Endometrial microvascular endothelial cells (primary cell): ENCODE data around the gene SLAMF6. TPM values are rescaled to one million over a fixed set of nuclear protein-coding genes. Genes with fewer than 3 reads are reported as not detected.
"Not testable (repeated sequence)": the region's sequence is repeated elsewhere in the genome, so short reads cannot be mapped to it uniquely, and the experiment has no call there.

Experiments used
- in situ Hi-C: cut with HindIII; loops from 2 replicates; pipeline ENCODE4 v1.10.0; 2017; ENCODE audit warnings: low sequenced_read_pairs, low pct_unique_long_range_greater_than_20kb; ENCODE audit errors: inconsistent ontology term
- total RNA-seq: library from RNA; depleted of rRNA; stranded (reverse); fragments of >200 nt; gene quantifications from one replicate; pipeline ENCODE4 v1.2.3, GENCODE V29; 2015; ENCODE audit errors: inconsistent ontology term

The SLAMF6 gene
- total RNA-seq: not detected

DNA sequence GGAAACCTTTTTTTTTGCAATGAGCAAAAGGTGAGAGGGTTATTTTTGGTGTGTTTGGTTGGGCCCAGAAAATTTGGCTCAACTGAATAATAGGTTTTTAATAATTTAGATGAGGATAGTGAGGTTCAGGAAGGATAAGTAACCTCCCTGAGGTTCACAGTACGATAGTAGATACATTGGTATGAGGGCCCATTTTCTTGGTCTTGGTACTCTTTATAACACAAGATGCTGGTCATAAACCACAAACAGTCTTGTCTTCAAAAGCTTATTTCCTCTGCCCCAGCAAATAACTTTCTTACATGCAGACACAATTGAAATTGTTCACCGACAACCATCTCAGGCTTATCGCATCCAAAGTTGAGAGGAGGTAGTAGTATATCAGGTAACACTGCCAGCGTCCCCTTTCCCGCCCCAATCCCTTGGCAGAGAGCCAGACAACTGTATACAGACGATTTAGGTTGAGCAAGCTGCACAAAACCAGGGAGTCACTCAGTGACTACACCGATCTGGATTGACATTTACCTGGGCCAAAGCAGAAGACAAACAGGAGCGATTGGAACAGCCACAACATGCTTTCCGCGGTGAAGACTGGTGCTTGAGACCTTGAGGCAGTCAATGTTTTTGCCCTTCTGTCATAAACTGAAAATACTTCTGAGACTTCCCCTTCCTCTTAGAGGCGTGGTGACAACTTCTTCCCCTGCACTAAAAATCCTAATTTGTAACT lies at the start of gene SLAMF6:
TSS of gene SLAMF6 (minus strand) at position 634 of the 724 bp plus-strand sequence. CDS start at position 571, 63 bp downstream.
- in situ Hi-C loops: no loop called here

GRCh38 chr1:160570840-160571239 lies 47.8 kb upstream of the SLAMF6 start:
- in situ Hi-C loops: no loop called here

DNA sequence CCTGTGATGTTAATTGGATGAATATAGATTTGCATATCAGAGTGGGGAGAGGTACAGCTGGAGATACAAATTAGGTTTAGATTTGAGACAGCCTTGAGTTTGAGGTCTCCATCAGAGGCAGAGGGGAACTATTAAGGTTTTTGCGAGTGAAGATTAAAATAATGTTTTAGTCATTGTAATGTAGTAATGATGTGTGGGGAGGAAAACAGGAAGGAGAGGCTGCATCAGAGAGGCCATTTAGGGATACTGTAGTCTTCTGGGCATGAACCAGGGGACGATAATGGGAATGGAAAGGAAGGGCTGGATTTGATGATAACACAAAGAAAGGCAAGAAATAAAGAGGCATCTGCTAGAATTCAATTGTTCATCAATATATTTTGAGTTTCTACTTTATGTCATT lies 46.8 kb upstream of the SLAMF6 start:
- in situ Hi-C loops: no loop called here

DNA sequence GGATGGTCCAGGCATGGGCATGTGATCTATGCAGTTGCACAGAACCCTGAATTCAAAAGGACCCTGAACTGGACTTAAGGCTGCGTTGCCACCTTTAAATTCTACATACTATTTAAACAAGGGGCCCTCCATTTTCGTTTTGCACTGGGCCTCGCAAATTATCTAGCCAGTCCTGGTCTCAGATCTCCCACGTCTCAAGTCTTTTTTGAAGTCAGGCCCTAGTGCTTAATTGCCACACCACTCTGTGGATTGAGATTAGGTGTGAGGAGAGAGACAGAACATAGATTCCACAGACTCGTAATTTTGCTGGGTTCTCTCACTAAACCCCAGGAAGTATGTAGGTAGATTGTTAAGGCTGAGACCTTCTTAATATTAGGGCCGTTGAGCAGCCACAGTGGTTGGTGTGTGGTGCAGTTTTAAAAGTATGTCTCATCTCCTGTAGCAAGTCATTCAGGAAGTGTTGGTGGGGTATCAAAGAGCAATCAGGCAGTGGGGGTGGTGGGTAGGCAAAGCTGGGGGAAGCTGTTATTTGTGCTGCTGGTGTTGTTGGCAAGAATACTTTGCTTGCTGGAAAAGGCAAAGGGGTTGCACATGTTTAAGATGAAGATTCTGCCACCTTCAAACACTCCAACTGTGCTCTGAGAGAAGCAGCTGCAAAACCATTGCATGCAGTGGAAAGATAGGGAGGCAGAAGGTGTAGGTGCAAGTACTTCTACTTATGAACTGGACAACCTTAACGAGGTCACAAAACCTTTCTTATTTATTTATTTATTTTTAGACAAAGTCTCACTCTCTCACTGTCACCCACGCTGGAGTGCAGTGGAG lies 45.0 kb upstream of the SLAMF6 start:
- in situ Hi-C loops: no loop called here

DNA sequence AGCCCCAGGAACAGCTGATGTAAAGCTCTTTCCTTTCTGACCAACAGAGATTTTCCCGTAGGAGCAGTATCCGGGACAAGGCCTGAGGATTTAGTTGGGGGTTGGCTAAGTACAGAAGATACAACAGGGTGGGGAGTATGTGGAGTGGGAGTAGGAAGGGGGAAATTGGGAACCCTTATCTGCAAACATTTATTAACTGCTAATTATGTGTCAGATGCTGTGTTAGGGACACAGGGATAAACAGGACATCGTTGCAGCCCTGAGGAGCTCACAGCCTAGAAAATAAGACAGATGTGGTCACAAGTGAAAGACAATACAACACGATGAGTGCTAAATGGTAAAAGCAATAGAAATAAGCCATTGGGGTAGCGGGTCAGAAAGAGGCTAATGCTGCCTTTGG lies 44.3 kb upstream of the SLAMF6 start:
- in situ Hi-C loops: no loop called here

- in situ Hi-C loops: no loop called here
Observed at GRCh38 chr1:160565564-160565963, 42.5 kb upstream of the SLAMF6 start.

GRCh38 chr1:160563230-160563629 lies 40.2 kb upstream of the SLAMF6 start:
- in situ Hi-C loops: not testable (repeated sequence)

DNA sequence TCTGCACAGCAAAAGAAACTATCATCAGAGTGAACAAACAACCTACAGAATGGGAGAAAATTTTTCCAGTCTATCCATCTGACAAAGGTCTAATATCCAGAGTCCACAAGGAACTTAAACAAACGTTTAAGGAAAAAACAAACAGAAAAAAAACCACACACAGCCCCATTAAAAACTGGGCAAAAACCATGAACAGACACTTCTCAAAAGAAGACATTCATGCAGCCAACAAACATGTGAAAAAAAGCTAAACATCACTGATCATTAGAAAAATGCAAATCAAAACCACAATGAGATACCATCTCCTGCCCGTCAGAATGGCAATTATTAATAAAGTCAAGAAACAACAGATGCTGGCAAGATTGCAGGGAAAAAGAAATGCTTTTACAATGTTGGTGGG lies 39.7 kb upstream of the SLAMF6 start:
- in situ Hi-C loops: not testable (repeated sequence)

DNA sequence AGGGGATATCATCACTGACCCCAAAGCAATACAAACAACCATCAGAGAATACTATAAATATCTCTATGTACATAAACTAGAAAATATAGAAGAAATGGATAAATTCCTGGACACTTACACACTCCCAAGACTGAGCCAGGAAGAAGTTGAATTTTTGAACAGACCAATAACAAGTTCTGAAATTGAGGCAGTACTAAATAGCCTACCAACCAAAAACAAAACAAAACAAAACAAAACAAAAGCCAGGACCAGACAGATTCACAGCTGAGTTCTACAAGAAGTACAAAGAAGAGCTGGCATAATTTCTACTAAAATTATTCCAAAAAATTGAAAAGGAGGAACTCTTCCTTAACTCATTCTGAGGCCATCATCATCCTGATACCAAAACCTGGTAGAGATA lies 37.8 kb upstream of the SLAMF6 start:
- in situ Hi-C loops: no loop called here

DNA sequence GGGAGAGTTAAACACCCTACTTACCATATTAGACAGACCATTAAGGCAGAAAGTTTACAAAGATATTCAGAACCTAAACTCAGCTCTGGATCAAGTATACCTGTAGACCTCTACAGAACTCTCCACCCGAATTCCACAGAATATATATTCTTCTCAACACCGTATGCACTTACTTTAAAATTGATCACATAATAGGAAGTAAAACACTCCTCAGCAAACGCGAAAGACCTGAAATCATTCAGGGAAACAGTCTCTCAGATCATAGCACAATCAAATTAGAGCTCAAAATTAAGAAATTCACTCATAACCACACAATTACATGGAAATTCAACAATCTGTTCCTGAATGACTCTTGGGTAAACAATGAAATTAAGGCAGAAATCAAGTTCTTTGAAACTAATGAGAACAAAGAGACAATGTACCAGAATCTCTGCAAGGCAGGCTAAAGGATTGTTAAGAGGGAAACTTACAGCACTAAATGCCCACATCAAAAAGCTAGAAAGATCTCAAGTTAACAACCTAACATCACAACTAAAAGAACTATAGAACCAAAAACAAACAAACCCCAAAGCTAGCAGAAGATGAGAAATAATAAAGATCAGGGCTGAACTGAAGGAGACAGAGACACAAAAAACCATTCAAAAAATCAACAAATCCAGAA lies 37.1 kb upstream of the SLAMF6 start:
- in situ Hi-C loops: no loop called here

DNA sequence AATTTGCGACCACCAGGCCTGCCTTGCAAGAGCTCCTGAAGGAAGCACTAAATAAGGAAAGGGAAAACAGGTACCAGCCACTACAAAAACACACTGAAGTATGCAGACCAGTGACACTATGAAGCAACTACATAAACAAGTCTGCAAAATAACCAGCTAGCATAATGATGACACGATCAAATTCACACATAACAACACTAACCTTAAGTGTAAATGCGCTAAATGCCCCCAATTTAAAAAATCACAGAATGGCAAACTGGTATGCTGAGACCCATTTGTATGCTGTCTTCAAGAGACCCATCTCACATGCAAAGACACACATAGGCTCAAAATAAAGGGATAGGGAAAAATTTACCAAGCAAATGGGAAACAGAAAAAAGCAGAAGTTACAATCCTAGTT lies 36.4 kb upstream of the SLAMF6 start:
- in situ Hi-C loops: not testable (repeated sequence)

GRCh38 chr1:160558660-160559380 lies 35.8 kb upstream of the SLAMF6 start:
- in situ Hi-C loops: no loop called here

GRCh38 chr1:160553778-160554177 lies 30.7 kb upstream of the SLAMF6 start:
- in situ Hi-C loops: no loop called here

DNA sequence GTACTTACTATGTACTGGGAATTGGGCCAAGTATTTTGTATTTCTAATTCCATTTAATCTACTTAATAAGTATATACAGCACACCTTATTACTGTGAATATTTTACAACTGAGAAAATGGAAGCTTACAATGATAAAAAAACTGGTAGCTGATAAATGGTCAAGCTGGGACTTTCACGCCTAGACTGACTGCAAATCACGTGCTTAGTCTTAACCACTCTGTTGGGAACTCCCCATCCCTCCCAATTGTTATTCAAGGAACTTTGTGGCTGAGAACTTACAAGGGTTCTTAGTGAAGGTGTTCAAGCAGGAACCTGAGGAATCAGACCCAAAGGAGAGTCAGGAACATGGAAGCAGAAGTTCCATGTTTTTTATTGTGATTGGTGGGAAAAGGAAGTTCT lies 29.4 kb upstream of the SLAMF6 start:
- in situ Hi-C loops: no loop called here

DNA sequence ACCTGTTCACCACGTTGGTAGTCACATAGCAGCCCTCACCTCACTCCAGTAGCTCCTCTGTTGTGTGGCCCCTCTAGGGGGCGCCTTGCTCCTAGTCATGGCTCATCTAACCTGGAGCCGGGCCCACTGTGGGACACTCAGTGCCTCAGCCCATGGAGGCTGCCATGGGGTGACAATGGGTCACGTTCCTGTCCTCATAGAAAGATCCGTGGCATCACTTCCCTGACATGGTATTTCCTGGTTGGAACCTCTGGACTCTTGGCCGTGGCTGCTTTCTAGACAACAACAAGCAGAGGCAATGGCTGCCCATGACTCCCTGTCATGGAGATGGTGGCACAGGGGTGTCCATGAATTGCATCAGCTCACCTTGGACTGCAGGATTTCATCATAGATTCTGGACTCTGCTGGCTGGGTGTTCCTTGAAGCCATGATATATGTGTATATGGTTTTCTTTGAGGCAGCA lies 27.5 kb upstream of the SLAMF6 start:
- in situ Hi-C loops: no loop called here

GRCh38 chr1:160549665-160550006 lies 26.6 kb upstream of the SLAMF6 start:
- in situ Hi-C loops: no loop called here

- in situ Hi-C loops: no loop called here
Observed at GRCh38 chr1:160548960-160549664, 26.1 kb upstream of the SLAMF6 start.

DNA sequence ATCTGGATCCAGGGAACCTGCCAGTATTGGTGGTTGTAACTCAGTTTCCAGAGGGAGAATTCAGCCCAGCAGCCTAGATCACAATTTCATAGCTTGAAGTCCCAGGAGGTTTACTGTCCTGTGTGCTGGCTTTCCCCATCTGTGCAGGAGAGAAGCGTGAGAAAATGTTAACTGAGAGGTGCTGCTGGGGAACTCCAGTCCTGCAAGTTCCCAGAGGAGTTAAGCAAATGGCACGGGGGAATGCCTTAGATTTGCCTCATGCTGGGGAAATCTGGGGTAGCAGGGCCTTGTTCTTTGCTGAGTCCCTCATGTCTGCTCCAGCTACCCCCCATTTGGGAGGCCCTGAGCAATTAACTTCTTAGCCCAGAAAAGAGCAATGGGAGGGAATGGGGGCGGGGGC lies 25.1 kb upstream of the SLAMF6 start:
- in situ Hi-C loops: no loop called here

DNA sequence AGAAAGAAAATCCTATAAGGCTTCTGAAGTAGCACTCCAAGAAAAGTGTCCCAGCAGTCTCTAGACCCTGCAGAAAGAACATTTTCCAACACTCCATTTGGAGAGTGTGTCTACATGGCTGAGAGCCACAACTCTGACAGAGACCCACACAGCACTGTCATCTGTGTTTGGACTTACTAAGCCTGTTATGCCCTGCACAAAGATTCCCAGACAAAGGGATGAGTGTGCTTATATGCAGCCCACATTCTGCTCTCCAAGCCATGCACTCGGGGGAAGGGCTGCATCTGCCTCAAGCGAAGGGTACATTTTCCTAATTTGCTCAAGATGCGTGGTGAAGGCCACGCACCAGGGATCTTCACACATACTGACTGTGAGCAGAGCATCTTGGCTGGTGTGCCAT lies 24.4 kb upstream of the SLAMF6 start:
- in situ Hi-C loops: no loop called here
